ENCODE results near the gene CFAP119.
A peak's percentile ranks its signal among the peaks of the same experiment; 100 is the strongest.

Gene CFAP119

GRCh38 chr16:30748634-30749445 is 13.0 kb downstream of the CFAP119 start:
- Histone ChIP-seq H3K23ac (ENCODE audit: low read length) (no peak overlapping the region), H3K4me2 (ENCODE audit: low read length) (peak overlapping the region; percentile 50), H3K9ac (ENCODE audit: low read length) (peak overlapping the region; percentile 82), H3K27ac (ENCODE audit: low read depth, low read length) (no peak overlapping the region), H4K5ac (ENCODE audit: low read length) (no peak overlapping the region), H2AK5ac (ENCODE audit: low read length) (no peak overlapping the region), H3K4me3 (ENCODE audit: low read length) (peak overlapping the region; percentile 66), H3K18ac (ENCODE audit: low read length) (peak overlapping the region; percentile 28), H3K4me1 (ENCODE audit: control insufficient read depth, low read depth, low read length) (peaks cover 3% of the 10 kb centered on the region), H2BK15ac (replicated peaks; ENCODE audit: low read depth) (no peak overlapping the region), H3K56ac (ENCODE audit: low read length) (peak overlapping the region; percentile 88), H4K8ac (ENCODE audit: low read depth, low read length) (no peak overlapping the region), H3K36me3 (ENCODE audit: control insufficient read depth, insufficient read depth, low read length) (peaks cover 9% of the 10 kb centered on the region), H2BK120ac (ENCODE audit: low read depth, low read length) (no peak overlapping the region), H3K4ac (ENCODE audit: low read depth, low read length) (no peak overlapping the region), H3K79me2 (ENCODE audit: control insufficient read depth, insufficient read depth, low read length) (peaks cover 20% of the 10 kb centered on the region), H2BK5ac (ENCODE audit: low read length) (no peak overlapping the region), H3K79me1 (ENCODE audit: low read length) (peaks cover 17% of the 10 kb centered on the region), H3K27me3 (ENCODE audit: insufficient read depth, low read length, poor library complexity) (no peaks in the 10 kb centered on the region)
- WGBS (ENCODE audit: extremely low coverage, insufficient coverage, low lambda C conversion rate) = no CpG with 5 or more reads among the region's 36 CpGs
- DNase-seq = peak; percentile 73

GRCh38 chr16:30747799-30748633 is 13.8 kb downstream of the CFAP119 start, which contains the start of gene PHKG2:
Gene PHKG2 (plus strand): TSS chr16:30748425. CDS start chr16:30748821, 396 bp downstream.
- Histone ChIP-seq H3K4me2 (ENCODE audit: low read length) (peak within 1 kb of the TSS; percentile 50), H3K18ac (ENCODE audit: low read length) (peak within 1 kb of the TSS; percentile 28), H3K4me3 (ENCODE audit: low read length) (peak within 1 kb of the TSS; percentile 66), H2BK15ac (replicated peaks; ENCODE audit: low read depth) (no peak within 1 kb of the TSS), H3K9ac (ENCODE audit: low read length) (peak within 1 kb of the TSS; percentile 82), H3K4me1 (ENCODE audit: control insufficient read depth, low read depth, low read length) (peaks cover 3% of the 10 kb centered on the region), H4K8ac (ENCODE audit: low read depth, low read length) (peak within 1 kb of the TSS; percentile 77), H3K79me2 (ENCODE audit: control insufficient read depth, insufficient read depth, low read length) (peaks cover 20% of the 10 kb centered on the region), H3K56ac (ENCODE audit: low read length) (peak within 1 kb of the TSS; percentile 88), H4K5ac (ENCODE audit: low read length) (peak within 1 kb of the TSS; percentile 97), H3K79me1 (ENCODE audit: low read length) (peaks cover 17% of the 10 kb centered on the region), H3K27ac (ENCODE audit: low read depth, low read length) (no peak within 1 kb of the TSS), H2BK5ac (ENCODE audit: low read length) (no peak within 1 kb of the TSS), H3K27me3 (ENCODE audit: insufficient read depth, low read length, poor library complexity) (no peaks in the 10 kb centered on the region), H2BK120ac (ENCODE audit: low read depth, low read length) (no peak within 1 kb of the TSS), H3K4ac (ENCODE audit: low read depth, low read length) (peak within 1 kb of the TSS; percentile 17), H3K23ac (ENCODE audit: low read length) (no peak within 1 kb of the TSS), H2AK5ac (ENCODE audit: low read length) (no peak within 1 kb of the TSS), H3K36me3 (ENCODE audit: control insufficient read depth, insufficient read depth, low read length) (peaks cover 5% of the 10 kb centered on the region)
- no CpG with 5 or more reads among the region's 60 CpGs for WGBS (ENCODE audit: extremely low coverage, insufficient coverage, low lambda C conversion rate)
- DNase-seq = peak; percentile 100

- Histone ChIP-seq H3K79me1 (ENCODE audit: low read length) (peaks cover 17% of the 10 kb centered on the region), H3K9ac (ENCODE audit: low read length) (peak overlapping the region; percentile 67), H2BK120ac (ENCODE audit: low read depth, low read length) (no peak overlapping the region), H3K4me1 (ENCODE audit: control insufficient read depth, low read depth, low read length) (peaks cover 3% of the 10 kb centered on the region), H3K79me2 (ENCODE audit: control insufficient read depth, insufficient read depth, low read length) (peaks cover 20% of the 10 kb centered on the region), H3K4me2 (ENCODE audit: low read length) (no peak overlapping the region), H3K27me3 (ENCODE audit: insufficient read depth, low read length, poor library complexity) (no peaks in the 10 kb centered on the region), H4K5ac (ENCODE audit: low read length) (peak overlapping the region; percentile 97), H3K4me3 (ENCODE audit: low read length) (no peak overlapping the region), H3K18ac (ENCODE audit: low read length) (no peak overlapping the region), H3K36me3 (ENCODE audit: control insufficient read depth, insufficient read depth, low read length) (peaks cover 6% of the 10 kb centered on the region), H3K56ac (ENCODE audit: low read length) (peak overlapping the region; percentile 68), H3K23ac (ENCODE audit: low read length) (no peak overlapping the region), H2BK5ac (ENCODE audit: low read length) (no peak overlapping the region), H4K8ac (ENCODE audit: low read depth, low read length) (peak overlapping the region; percentile 77), H2BK15ac (replicated peaks; ENCODE audit: low read depth) (no peak overlapping the region), H3K27ac (ENCODE audit: low read depth, low read length) (no peak overlapping the region), H3K4ac (ENCODE audit: low read depth, low read length) (peak overlapping the region; percentile 17), H2AK5ac (ENCODE audit: low read length) (no peak overlapping the region)
- WGBS (ENCODE audit: extremely low coverage, insufficient coverage, low lambda C conversion rate) = no CpG with 5 or more reads among the region's 3 CpGs
- DNase-seq = no peak
Measured at GRCh38 chr16:30747331-30747730, 14.5 kb downstream of the CFAP119 start.

GRCh38 chr16:30746638-30747175 is 15.2 kb downstream of the CFAP119 start:
- no CpG with 5 or more reads among the region's 9 CpGs for WGBS (ENCODE audit: extremely low coverage, insufficient coverage, low lambda C conversion rate)
- H3K4me3 ChIP-seq (ENCODE audit: low read length) = no peak overlapping the region

GRCh38 chr16:30745082-30745481 is 16.8 kb downstream of the CFAP119 start:
- peaks cover 4% of the 10 kb centered on the region for H3K36me3 ChIP-seq (ENCODE audit: control insufficient read depth, insufficient read depth, low read length)
- H2AK5ac ChIP-seq (ENCODE audit: low read length) = no peak overlapping the region
- H3K4me3 ChIP-seq (ENCODE audit: low read length) = no peak overlapping the region
- H4K8ac ChIP-seq (ENCODE audit: low read depth, low read length) = no peak overlapping the region
- no peak overlapping the region for H3K9ac ChIP-seq (ENCODE audit: low read length)
- no peak overlapping the region for H3K23ac ChIP-seq (ENCODE audit: low read length)
- H3K79me1 ChIP-seq (ENCODE audit: low read length) = peaks cover 9% of the 10 kb centered on the region
- no peak for DNase-seq
- H3K27ac ChIP-seq (ENCODE audit: low read depth, low read length) = no peak overlapping the region
- H2BK120ac ChIP-seq (ENCODE audit: low read depth, low read length) = no peak overlapping the region
- no peak overlapping the region for H3K18ac ChIP-seq (ENCODE audit: low read length)
- WGBS (ENCODE audit: extremely low coverage, insufficient coverage, low lambda C conversion rate) = no CpG with 5 or more reads among the region's 2 CpGs
- H2BK15ac ChIP-seq (replicated peaks; ENCODE audit: low read depth) = no peak overlapping the region
- no peaks in the 10 kb centered on the region for H3K27me3 ChIP-seq (ENCODE audit: insufficient read depth, low read length, poor library complexity)
- H3K79me2 ChIP-seq (ENCODE audit: control insufficient read depth, insufficient read depth, low read length) = peaks cover 12% of the 10 kb centered on the region
- H3K4me1 ChIP-seq (ENCODE audit: control insufficient read depth, low read depth, low read length) = peaks cover 6% of the 10 kb centered on the region
- no peak overlapping the region for H3K4ac ChIP-seq (ENCODE audit: low read depth, low read length)
- H4K5ac ChIP-seq (ENCODE audit: low read length) = no peak overlapping the region
- H2BK5ac ChIP-seq (ENCODE audit: low read length) = no peak overlapping the region
- H3K4me2 ChIP-seq (ENCODE audit: low read length) = no peak overlapping the region
- no peak overlapping the region for H3K56ac ChIP-seq (ENCODE audit: low read length)

More at GRCh38 chr16:30746638-30747175, 15.2 kb downstream of the CFAP119 start:
- Histone ChIP-seq H3K27me3 (ENCODE audit: insufficient read depth, low read length, poor library complexity) (no peaks in the 10 kb centered on the region), H3K4me2 (ENCODE audit: low read length) (no peak overlapping the region), H2BK15ac (replicated peaks; ENCODE audit: low read depth) (no peak overlapping the region), H4K8ac (ENCODE audit: low read depth, low read length) (no peak overlapping the region), H3K36me3 (ENCODE audit: control insufficient read depth, insufficient read depth, low read length) (peaks cover 8% of the 10 kb centered on the region), H2AK5ac (ENCODE audit: low read length) (no peak overlapping the region), H3K27ac (ENCODE audit: low read depth, low read length) (no peak overlapping the region), H2BK120ac (ENCODE audit: low read depth, low read length) (no peak overlapping the region), H3K4ac (ENCODE audit: low read depth, low read length) (no peak overlapping the region), H3K79me2 (ENCODE audit: control insufficient read depth, insufficient read depth, low read length) (peaks cover 20% of the 10 kb centered on the region), H3K23ac (ENCODE audit: low read length) (no peak overlapping the region), H3K18ac (ENCODE audit: low read length) (no peak overlapping the region), H3K56ac (ENCODE audit: low read length) (no peak overlapping the region), H2BK5ac (ENCODE audit: low read length) (no peak overlapping the region), H3K79me1 (ENCODE audit: low read length) (peaks cover 17% of the 10 kb centered on the region), H3K4me1 (ENCODE audit: control insufficient read depth, low read depth, low read length) (peaks cover 3% of the 10 kb centered on the region), H3K9ac (ENCODE audit: low read length) (no peak overlapping the region), H4K5ac (ENCODE audit: low read length) (no peak overlapping the region)
- DNase-seq = no peak
